Measurements from ENCODE around the gene CASK.

The CASK gene

GRCh38 chrX:41475591-41476241, 447.6 kb downstream of the CASK start:
- no peak for TF ChIP-seq CTCF (IDR thresholded peaks at IDR 0.05; ENCODE audit: insufficient read depth, missing control alignments)
- DNase-seq (ENCODE audit: insufficient read length, low spot score) = no peak
- FAIRE-seq = no peak

- TF ChIP-seq CTCF (IDR thresholded peaks at IDR 0.05; ENCODE audit: insufficient read depth, missing control alignments) = no peak
- FAIRE-seq = no peak
- DNase-seq (ENCODE audit: insufficient read length, low spot score) = no peak
Measured at GRCh38 chrX:41475191-41475590, 448.2 kb downstream of the CASK start.

GRCh38 chrX:41474726-41475100, 448.6 kb downstream of the CASK start:
- FAIRE-seq (no peak), DNase-seq (ENCODE audit: insufficient read length, low spot score) (no peak)
- TF ChIP-seq CTCF (IDR thresholded peaks at IDR 0.05; ENCODE audit: insufficient read depth, missing control alignments) = no peak

DNA sequence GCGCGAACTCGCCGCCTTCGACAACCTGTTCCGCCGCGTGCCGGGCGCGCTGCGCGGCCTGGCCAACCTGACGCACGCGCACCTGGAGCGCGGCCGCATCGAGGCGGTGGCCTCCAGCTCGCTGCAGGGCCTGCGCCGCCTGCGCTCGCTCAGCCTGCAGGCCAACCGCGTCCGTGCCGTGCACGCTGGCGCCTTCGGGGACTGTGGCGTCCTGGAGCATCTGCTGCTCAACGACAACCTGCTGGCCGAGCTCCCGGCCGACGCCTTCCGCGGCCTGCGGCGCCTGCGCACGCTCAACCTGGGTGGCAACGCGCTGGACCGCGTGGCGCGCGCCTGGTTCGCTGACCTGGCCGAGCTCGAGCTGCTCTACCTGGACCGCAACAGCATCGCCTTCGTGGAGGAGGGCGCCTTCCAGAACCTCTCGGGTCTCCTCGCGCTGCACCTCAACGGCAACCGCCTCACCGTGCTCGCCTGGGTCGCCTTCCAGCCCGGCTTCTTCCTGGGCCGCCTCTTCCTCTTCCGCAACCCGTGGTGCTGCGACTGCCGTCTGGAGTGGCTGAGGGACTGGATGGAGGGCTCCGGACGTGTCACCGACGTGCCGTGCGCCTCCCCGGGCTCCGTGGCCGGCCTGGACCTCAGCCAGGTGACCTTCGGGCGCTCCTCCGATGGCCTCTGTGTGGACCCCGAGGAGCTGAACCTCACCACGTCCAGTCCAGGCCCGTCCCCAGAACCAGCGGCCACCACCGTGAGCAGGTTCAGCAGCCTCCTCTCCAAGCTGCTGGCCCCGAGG, 449.2 kb downstream of the CASK start:
- FAIRE-seq (no peak), DNase-seq (ENCODE audit: insufficient read length, low spot score) (no peak)
- TF ChIP-seq CTCF (IDR thresholded peaks at IDR 0.05; ENCODE audit: insufficient read depth, missing control alignments) = no peak

GRCh38 chrX:41472231-41472815, 451.0 kb downstream of the CASK start:
- FAIRE-seq = no peak
- DNase-seq (ENCODE audit: insufficient read length, low spot score) = no peak
- no peak for TF ChIP-seq CTCF (IDR thresholded peaks at IDR 0.05; ENCODE audit: insufficient read depth, missing control alignments)

GRCh38 chrX:41471786-41472185, 451.6 kb downstream of the CASK start:
- DNase-seq (ENCODE audit: insufficient read length, low spot score) (no peak), FAIRE-seq (no peak)
- TF ChIP-seq CTCF (IDR thresholded peaks at IDR 0.05; ENCODE audit: insufficient read depth, missing control alignments) = no peak

GRCh38 chrX:41470706-41471105, 452.6 kb downstream of the CASK start:
- no peak for DNase-seq (ENCODE audit: insufficient read length, low spot score)
- FAIRE-seq = no peak
- TF ChIP-seq CTCF (IDR thresholded peaks at IDR 0.05; ENCODE audit: insufficient read depth, missing control alignments) = no peak
